Sigmoid colon (tissue), 7 donors: Measurements from ENCODE around the gene KMT2E. TPM values are rescaled to one million over a fixed set of nuclear protein-coding genes. Genes with fewer than 3 reads are reported as not detected.

Experiments used
- DNase-seq: peaks from one replicate; pipeline ENCODE4 v3.0.0-alpha.2; 2019
- H3K27ac ChIP-seq, 4 donors: fragments of 200-600 bp; sonication (generic); one replicate each; pipeline ENCODE4 v1.5.1; 2016 to 2019; ENCODE audit warnings: mild to moderate bottlenecking in 1 of 4
- H3K27me3 ChIP-seq, 3 donors: fragments of 200-600 bp; sonication (generic); one replicate each; pipeline ENCODE4 v1.5.1; 2019; ENCODE audit warnings: mild to moderate bottlenecking in 1 of 3
- H3K36me3 ChIP-seq, 4 donors: fragments of 200-600 bp; sonication (generic); one replicate each; pipeline ENCODE4 v1.5.1; 2016 to 2019
- H3K4me1 ChIP-seq, 4 donors: fragments of 200-600 bp; sonication (generic); one replicate each; pipeline ENCODE4 v1.5.1; 2017 to 2019
- H3K4me3 ChIP-seq, 4 donors: fragments of 200-600 bp; sonication (generic); one replicate each; pipeline ENCODE4 v1.5.1; 2017 to 2019; ENCODE audit warnings: mild to moderate bottlenecking in 2 of 4, moderate library complexity in 1 of 4
- H3K9me3 ChIP-seq, 4 donors: fragments of 200-600 bp in 3 of 4; sonication (generic) in 3 of 4; one replicate each; pipeline versions ENCODE4 v1.5.1 to v1.6.1; 2013 to 2019
- EP300 ChIP-seq, 4 donors: sonication (generic); formaldehyde crosslinking; IDR thresholded peaks; one replicate each; pipeline ENCODE4 v1.6.1; 2017; ENCODE audit warnings: antibody characterized with exemption in 4 of 4
- POLR2A ChIP-seq, 2 donors: fragments of 450-650 bp; IDR thresholded peaks; one replicate each; pipeline ENCODE4 v1.6.1; 2016; ENCODE audit warnings: antibody characterized with exemption in 2 of 2, mild to moderate bottlenecking in 2 of 2, moderate library complexity in 2 of 2
- POLR2AphosphoS5 ChIP-seq, 4 donors: sonication (generic); formaldehyde crosslinking; IDR thresholded peaks; one replicate each; pipeline ENCODE4 v1.6.1; 2017; ENCODE audit warnings: antibody characterized with exemption in 4 of 4
- WGBS, 2 donors: extraction: QIAGEN DNeasy Blood & Tissue Kit; methylation state at CpG; one replicate each; pipeline ENCODE4 v1.1.7; 2013; 5-methylcytosine and 5-hydroxymethylcytosine counted together
- intact Hi-C: fragments of 100-400 bp; cut with DNase I; formaldehyde crosslinking; loops from one replicate; pipeline ENCODE4 v1.15.1; 2023
- polyA plus RNA-seq, 3 donors: library from polyadenylated mRNA; stranded (reverse); fragments of 200-250 nt; gene quantifications; one replicate each; pipeline ENCODE4 v1.2.3, GENCODE V29; 2013
- total RNA-seq, 4 donors: library from RNA; depleted of rRNA; stranded (reverse); fragments of >200 nt; gene quantifications; one replicate each; pipeline ENCODE4 v1.1.0, GENCODE V29; 2016
- TF ChIP-seq, protein P1 (sequence below), 4 experiments: fragments of 450-650 bp in 3 of 4; fragments of 200-600 bp in 1 of 4; IDR thresholded peaks; one replicate each; pipeline ENCODE4 v1.5.1; 2016 to 2019; ENCODE audit warnings: antibody characterized with exemption in 4 of 4, mild to moderate bottlenecking in 3 of 4, moderate library complexity in 2 of 4
- donor health status: healthy with polysubstance abuse.
- donor health status: Bipolar disorder and iron deficiency.
- donor health status: healthy.

The KMT2E gene, protein sequence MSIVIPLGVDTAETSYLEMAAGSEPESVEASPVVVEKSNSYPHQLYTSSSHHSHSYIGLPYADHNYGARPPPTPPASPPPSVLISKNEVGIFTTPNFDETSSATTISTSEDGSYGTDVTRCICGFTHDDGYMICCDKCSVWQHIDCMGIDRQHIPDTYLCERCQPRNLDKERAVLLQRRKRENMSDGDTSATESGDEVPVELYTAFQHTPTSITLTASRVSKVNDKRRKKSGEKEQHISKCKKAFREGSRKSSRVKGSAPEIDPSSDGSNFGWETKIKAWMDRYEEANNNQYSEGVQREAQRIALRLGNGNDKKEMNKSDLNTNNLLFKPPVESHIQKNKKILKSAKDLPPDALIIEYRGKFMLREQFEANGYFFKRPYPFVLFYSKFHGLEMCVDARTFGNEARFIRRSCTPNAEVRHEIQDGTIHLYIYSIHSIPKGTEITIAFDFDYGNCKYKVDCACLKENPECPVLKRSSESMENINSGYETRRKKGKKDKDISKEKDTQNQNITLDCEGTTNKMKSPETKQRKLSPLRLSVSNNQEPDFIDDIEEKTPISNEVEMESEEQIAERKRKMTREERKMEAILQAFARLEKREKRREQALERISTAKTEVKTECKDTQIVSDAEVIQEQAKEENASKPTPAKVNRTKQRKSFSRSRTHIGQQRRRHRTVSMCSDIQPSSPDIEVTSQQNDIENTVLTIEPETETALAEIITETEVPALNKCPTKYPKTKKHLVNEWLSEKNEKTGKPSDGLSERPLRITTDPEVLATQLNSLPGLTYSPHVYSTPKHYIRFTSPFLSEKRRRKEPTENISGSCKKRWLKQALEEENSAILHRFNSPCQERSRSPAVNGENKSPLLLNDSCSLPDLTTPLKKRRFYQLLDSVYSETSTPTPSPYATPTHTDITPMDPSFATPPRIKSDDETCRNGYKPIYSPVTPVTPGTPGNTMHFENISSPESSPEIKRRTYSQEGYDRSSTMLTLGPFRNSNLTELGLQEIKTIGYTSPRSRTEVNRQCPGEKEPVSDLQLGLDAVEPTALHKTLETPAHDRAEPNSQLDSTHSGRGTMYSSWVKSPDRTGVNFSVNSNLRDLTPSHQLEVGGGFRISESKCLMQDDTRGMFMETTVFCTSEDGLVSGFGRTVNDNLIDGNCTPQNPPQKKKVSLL (N-terminal part only)
- 100 to 1,000 TPM in 3 of 4 donors, 10 to 100 TPM in 1; 84.7 to 109 (median 104) TPM for total RNA-seq
- 10 to 100 TPM; 20.6 to 38.7 (median 26.4) TPM for polyA plus RNA-seq

DNA sequence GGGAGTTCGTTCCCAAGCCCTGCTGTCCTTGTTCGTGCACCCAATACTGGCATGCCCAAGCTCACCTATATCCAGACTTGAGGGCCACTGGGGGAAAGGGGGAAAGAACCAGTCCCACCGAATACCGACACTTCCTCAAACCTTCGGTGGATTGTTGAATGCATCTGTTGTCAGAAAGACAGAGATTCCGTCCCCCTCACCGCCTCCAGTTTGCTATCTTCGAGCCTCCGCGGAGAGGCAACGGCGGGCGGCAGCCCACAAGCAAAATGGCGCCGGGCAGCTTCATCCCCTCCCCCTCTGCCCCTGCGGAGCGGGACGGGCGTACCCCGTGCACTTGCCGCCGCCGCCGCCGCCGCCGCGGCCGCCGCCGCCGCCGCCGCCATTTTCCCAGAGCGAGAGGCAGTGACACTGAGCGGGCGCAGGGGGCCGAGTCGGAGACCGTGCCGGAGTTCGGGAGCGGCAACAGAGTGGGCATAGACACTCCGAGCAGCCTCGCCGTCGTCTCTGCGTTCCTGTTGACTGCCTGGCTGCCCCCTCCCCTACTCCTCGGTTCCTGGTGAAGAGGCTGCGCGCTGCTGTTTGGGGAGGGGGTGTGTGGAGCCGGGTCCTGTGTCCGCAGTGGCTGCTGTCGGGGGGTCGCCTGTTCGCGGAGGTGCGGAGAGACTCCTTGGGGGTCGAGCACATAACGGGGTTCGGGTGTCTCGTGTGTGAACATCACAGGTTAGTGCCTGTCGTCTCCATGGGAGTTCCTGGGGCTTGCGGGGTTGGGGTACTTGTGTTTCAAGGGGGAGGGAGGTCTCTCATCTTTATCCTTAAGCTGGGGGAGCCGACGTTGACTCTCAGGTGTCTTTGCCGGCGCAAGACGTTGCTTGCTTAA, at the start of gene KMT2E:
KMT2E (plus strand) TSS at position 390 of the 877 bp plus-strand sequence. CDS start 26,748 bp downstream, outside the sequence.
- Histone ChIP-seq H3K9me3 (no peaks in the 10 kb centered on the region), H3K27me3 (no peaks in the 10 kb centered on the region), H3K4me3 (peak within 1 kb of the TSS; percentile 76 to 97 (median 86)), H3K4me1 (peaks cover 0 to 52% (median 41%) of the 10 kb centered on the region in 4 donors), H3K27ac (peak within 1 kb of the TSS; percentile 98 to 99 (median 98)), H3K36me3 (no peaks in the 10 kb centered on the region)
- TF ChIP-seq POLR2A (IDR thresholded peaks at IDR 0.05): no peak
- TF ChIP-seq POLR2AphosphoS5 (IDR thresholded peaks at IDR 0.05): peak; percentile 24 to 64 (median 40)
- TF ChIP-seq, protein P1, sequence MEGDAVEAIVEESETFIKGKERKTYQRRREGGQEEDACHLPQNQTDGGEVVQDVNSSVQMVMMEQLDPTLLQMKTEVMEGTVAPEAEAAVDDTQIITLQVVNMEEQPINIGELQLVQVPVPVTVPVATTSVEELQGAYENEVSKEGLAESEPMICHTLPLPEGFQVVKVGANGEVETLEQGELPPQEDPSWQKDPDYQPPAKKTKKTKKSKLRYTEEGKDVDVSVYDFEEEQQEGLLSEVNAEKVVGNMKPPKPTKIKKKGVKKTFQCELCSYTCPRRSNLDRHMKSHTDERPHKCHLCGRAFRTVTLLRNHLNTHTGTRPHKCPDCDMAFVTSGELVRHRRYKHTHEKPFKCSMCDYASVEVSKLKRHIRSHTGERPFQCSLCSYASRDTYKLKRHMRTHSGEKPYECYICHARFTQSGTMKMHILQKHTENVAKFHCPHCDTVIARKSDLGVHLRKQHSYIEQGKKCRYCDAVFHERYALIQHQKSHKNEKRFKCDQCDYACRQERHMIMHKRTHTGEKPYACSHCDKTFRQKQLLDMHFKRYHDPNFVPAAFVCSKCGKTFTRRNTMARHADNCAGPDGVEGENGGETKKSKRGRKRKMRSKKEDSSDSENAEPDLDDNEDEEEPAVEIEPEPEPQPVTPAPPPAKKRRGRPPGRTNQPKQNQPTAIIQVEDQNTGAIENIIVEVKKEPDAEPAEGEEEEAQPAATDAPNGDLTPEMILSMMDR (IDR thresholded peaks at IDR 0.05): peak in 1 of 4 experiments; percentile 8
- peak in 1 of 4 donors; percentile 14 for TF ChIP-seq EP300 (IDR thresholded peaks at IDR 0.05)
- intact Hi-C loops: no loop called here
- DNase-seq: peak; percentile 95
- 0% methylated on average over 69 of the region's 69 CpGs for WGBS, 2 donors

DNA sequence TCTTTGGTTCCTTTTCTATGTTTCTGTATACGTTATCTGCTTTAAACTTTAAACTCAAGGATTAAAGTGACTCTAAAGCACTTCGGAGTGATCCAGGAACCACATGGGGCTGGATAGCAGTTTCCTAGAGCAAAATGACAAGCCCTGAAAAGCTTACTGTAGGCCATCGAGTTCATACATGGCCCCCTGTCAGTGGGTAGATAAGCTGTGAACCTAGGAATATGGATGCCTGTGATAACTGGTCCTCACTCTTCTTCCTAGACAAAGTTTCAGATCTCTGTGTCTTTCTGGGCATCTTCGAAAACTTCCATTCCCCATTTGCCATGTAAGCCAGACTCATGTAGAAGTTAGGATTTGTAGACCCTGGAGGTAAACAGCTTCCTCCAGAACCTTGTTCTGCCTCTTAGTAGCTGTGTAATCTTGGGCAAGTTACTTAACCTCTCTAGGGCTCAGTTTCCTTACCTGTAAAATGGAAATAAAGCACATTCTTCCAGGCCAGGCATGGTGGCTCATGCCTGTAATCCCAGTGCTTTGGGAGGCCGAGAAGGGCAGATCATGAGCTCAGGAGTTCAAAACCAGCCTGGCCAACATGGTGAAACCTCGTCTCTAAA, 49.3 kb upstream of the KMT2E start:
- peaks cover 0 to 44% (median 28%) of the 10 kb centered on the region in 4 donors for H3K4me1 ChIP-seq
- intact Hi-C loops: no loop called here
- H3K36me3 ChIP-seq: no peaks in the 10 kb centered on the region
- H3K4me3 ChIP-seq: no peak overlapping the region
- WGBS, 2 donors: 75 to 76% methylated on average over 6 of the region's 6 CpGs
- no peak for TF ChIP-seq POLR2AphosphoS5 (IDR thresholded peaks at IDR 0.05)
- TF ChIP-seq, protein P1 (IDR thresholded peaks at IDR 0.05): no peak
- TF ChIP-seq EP300 (IDR thresholded peaks at IDR 0.05): no peak
- no peak for TF ChIP-seq POLR2A (IDR thresholded peaks at IDR 0.05)
- no peaks in the 10 kb centered on the region for H3K27me3 ChIP-seq
- no peaks in the 10 kb centered on the region for H3K9me3 ChIP-seq
- peak overlapping the region; percentile 17 to 53 (median 30) for H3K27ac ChIP-seq
- DNase-seq: no peak

DNA sequence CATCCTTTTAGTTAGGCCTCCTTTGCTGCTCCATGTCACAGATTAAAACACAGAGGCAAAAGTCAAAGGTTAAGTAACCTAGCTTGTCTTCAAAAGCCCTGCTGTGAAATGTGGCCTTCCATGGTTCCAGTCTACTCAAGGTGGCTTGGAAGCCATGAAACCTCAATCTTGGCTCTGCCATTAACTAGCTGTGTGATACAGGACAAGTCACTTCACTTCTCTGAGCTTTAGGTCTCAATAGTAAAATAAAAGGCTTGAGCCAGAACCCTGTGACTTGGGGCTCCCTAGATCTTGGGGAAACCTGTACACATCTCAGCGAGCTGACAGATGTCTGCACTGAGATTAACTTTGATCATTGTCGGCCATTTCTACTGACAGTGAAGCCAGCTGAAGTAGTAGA, 48.0 kb upstream of the KMT2E start:
- Histone ChIP-seq H3K27ac (no peak overlapping the region), H3K27me3 (no peaks in the 10 kb centered on the region), H3K4me3 (no peak overlapping the region), H3K4me1 (peaks cover 0 to 44% (median 28%) of the 10 kb centered on the region in 4 donors), H3K9me3 (no peaks in the 10 kb centered on the region), H3K36me3 (no peaks in the 10 kb centered on the region)
- no peak for DNase-seq
- WGBS, 2 donors: 97 to 98% methylated on average over 2 of the region's 2 CpGs
- TF ChIP-seq, protein P1 (IDR thresholded peaks at IDR 0.05): no peak
- TF ChIP-seq POLR2A (IDR thresholded peaks at IDR 0.05): no peak
- TF ChIP-seq POLR2AphosphoS5 (IDR thresholded peaks at IDR 0.05): no peak
- TF ChIP-seq EP300 (IDR thresholded peaks at IDR 0.05): no peak
- intact Hi-C loops: no loop called here
